Peyer's patch (tissue), 4 donors: Measurements from ENCODE around the gene MRPL49. TPM values are rescaled to one million over a fixed set of nuclear protein-coding genes. Genes with fewer than 3 reads are reported as not detected.

Experiments
- DNase-seq, 3 donors: peaks; one replicate each; pipeline ENCODE4 v3.0.0-alpha.2; 2017 to 2019
- H3K27ac ChIP-seq, 4 donors: fragments of 200-600 bp; sonication (generic); one replicate each; pipeline ENCODE4 v1.5.1; 2016 to 2019
- H3K27me3 ChIP-seq, 2 donors: fragments of 200-600 bp; sonication (generic); one replicate each; pipeline ENCODE4 v1.5.1; 2019
- H3K36me3 ChIP-seq, 3 donors: fragments of 200-600 bp; sonication (generic); one replicate each; pipeline ENCODE4 v1.5.1; 2016 to 2019
- H3K4me1 ChIP-seq, 4 donors: fragments of 200-600 bp; sonication (generic); one replicate each; pipeline ENCODE4 v1.5.1; 2016 to 2019
- H3K4me3 ChIP-seq, 4 donors: fragments of 200-600 bp; sonication (generic); 1 replicate in 3 of 4; 2 replicates in 1 of 4; pipeline ENCODE4 v1.5.1; 2016 to 2019; ENCODE audit warnings: mild to moderate bottlenecking in 1 of 4
- H3K9me3 ChIP-seq, 4 donors: fragments of 200-600 bp; sonication (generic); one replicate each; pipeline ENCODE4 v1.5.1; 2016 to 2019; ENCODE audit warnings: mild to moderate bottlenecking in 1 of 4
- CTCF ChIP-seq, 6 experiments: fragments of 450-650 bp in 4 of 6; fragments of 200-600 bp in 2 of 6; sonication (generic) in 1 of 6; IDR thresholded peaks; one replicate each; pipeline ENCODE4 v1.5.1; 2017 to 2019; ENCODE audit warnings: antibody characterized with exemption in 6 of 6, mild to moderate bottlenecking in 3 of 6, moderate library complexity in 1 of 6
- POLR2A ChIP-seq, 2 donors: fragments of 450-650 bp; IDR thresholded peaks; one replicate each; pipeline ENCODE4 v1.5.1; 2017; ENCODE audit warnings: antibody characterized with exemption in 2 of 2, mild to moderate bottlenecking in 2 of 2, moderate library complexity in 2 of 2
- total RNA-seq, 4 donors: library from RNA; depleted of rRNA; stranded (reverse); fragments of >200 nt; gene quantifications; one replicate each; pipeline ENCODE4 v1.1.0, GENCODE V29; 2016

MRPL49 gene
- total RNA-seq, 4 donors from 2014 or later, result 36.2 to 50.3 (median 45.7) TPM

DNA sequence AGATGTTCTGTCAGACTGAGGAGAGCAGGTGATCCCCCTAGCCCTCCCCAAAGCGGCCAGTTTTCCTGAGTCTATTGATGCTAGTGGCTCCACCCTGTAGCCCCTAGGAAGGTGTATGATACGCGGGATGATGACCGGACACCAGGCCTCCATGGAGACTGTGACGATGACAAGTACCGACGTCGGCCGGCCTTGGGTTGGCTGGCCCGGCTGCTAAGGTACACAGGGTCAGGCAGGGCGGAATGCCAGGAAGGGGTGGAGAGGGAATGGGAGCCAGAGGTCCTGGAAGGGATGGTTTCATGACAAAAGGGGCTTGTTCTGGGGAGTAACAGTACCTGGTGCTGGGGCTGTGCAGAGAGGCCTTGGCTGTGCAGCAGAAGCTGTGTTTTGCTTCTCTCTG lies 34.9 kb upstream of the MRPL49 start:
- H3K4me1 ChIP-seq, result peaks cover 6 to 21% (median 8%) of the 10 kb centered on the region in 4 donors
- H3K4me3 ChIP-seq, result no peak overlapping the region
- peaks cover 0 to 46% (median 0%) of the 10 kb centered on the region in 3 donors for H3K36me3 ChIP-seq
- H3K27me3 ChIP-seq, result no peaks in the 10 kb centered on the region
- DNase-seq, result no peak
- H3K9me3 ChIP-seq, result no peaks in the 10 kb centered on the region
- H3K27ac ChIP-seq, result no peak overlapping the region
- TF ChIP-seq POLR2A (IDR thresholded peaks at IDR 0.05) (no peak), CTCF (IDR thresholded peaks at IDR 0.05) (no peak)

GRCh38 chr11:65087827-65088226 lies 34.3 kb upstream of the MRPL49 start:
- Histone ChIP-seq H3K27ac (no peak overlapping the region), H3K27me3 (no peaks in the 10 kb centered on the region), H3K4me3 (no peak overlapping the region), H3K4me1 (peaks cover 6 to 21% (median 8%) of the 10 kb centered on the region in 4 donors), H3K36me3 (peaks cover 0 to 46% (median 0%) of the 10 kb centered on the region in 3 donors), H3K9me3 (no peaks in the 10 kb centered on the region)
- DNase-seq, result no peak
- TF ChIP-seq POLR2A (IDR thresholded peaks at IDR 0.05) (no peak), CTCF (IDR thresholded peaks at IDR 0.05) (no peak)

- Histone ChIP-seq H3K4me3 (no peak overlapping the region), H3K27ac (no peak overlapping the region), H3K36me3 (peaks cover 0 to 46% (median 0%) of the 10 kb centered on the region in 3 donors), H3K4me1 (peaks cover 5 to 10% (median 5%) of the 10 kb centered on the region in 4 donors), H3K9me3 (no peaks in the 10 kb centered on the region), H3K27me3 (no peaks in the 10 kb centered on the region)
- no peak for DNase-seq
- TF ChIP-seq CTCF (IDR thresholded peaks at IDR 0.05) (no peak), POLR2A (IDR thresholded peaks at IDR 0.05) (no peak)
These were observed 32.5 kb upstream of the MRPL49 start for GRCh38 chr11:65089621-65090020.

GRCh38 chr11:65090628-65091027 lies 31.5 kb upstream of the MRPL49 start:
- H3K9me3 ChIP-seq, result no peaks in the 10 kb centered on the region
- H3K4me1 ChIP-seq, result no peaks in the 10 kb centered on the region
- TF ChIP-seq CTCF (IDR thresholded peaks at IDR 0.05), result no peak
- TF ChIP-seq POLR2A (IDR thresholded peaks at IDR 0.05), result no peak
- H3K4me3 ChIP-seq, result no peak overlapping the region
- DNase-seq, result no peak
- H3K27me3 ChIP-seq, result no peaks in the 10 kb centered on the region
- H3K27ac ChIP-seq, result no peak overlapping the region
- peaks cover 0 to 39% (median 0%) of the 10 kb centered on the region in 3 donors for H3K36me3 ChIP-seq

DNA sequence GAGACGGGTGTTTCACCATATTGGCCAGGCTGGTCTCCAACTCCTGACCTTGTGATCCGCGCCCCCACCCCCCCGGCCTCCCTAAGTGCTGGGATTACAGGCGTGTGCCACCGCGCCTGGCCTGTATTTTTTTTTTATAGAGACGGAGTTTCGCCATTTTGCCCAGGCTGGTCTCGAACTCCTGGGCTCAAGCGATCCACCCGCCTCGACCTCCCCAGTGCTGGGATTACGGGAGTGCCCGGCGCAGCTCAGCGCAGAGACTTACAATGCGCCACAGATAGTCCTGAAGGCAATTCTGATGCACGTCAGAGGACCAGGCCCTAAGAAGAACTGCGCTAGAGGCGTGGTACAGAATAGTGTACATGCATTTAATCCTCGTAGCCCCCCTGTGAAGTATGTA lies 26.7 kb upstream of the MRPL49 start:
- H3K4me3 ChIP-seq, result peak overlapping the region in 3 of 4 donors; percentile 78 to 91 (median 87)
- TF ChIP-seq POLR2A (IDR thresholded peaks at IDR 0.05) (no peak), CTCF (IDR thresholded peaks at IDR 0.05) (no peak)
- peaks cover 4 to 9% (median 7%) of the 10 kb centered on the region in 4 donors for H3K4me1 ChIP-seq
- H3K36me3 ChIP-seq, result peaks cover 0 to 16% (median 0%) of the 10 kb centered on the region in 3 donors
- H3K9me3 ChIP-seq, result no peaks in the 10 kb centered on the region
- no peaks in the 10 kb centered on the region for H3K27me3 ChIP-seq
- peak overlapping the region; percentile 88 to 94 (median 92) for H3K27ac ChIP-seq
- peak in 1 of 3 donors; percentile 45 for DNase-seq
